WERI-Rb-1 (cell line): ENCODE results near the gene NEAT1.
A peak's percentile ranks its signal among the peaks of the same experiment; 100 is the strongest.

ENCODE experiments used
- DNase-seq: peaks from one replicate; pipeline ENCODE4 v3.0.0-alpha.2; 2020
- H3K27ac ChIP-seq: fragments of 250-450 bp; sonication (Bioruptor Pico); 2 replicates; pipeline ENCODE4 v1.5.1; 2020; ENCODE audit warnings: mild to moderate bottlenecking, moderate library complexity
- H3K27me3 ChIP-seq: fragments of 250-450 bp; sonication (Bioruptor Pico); 2 replicates; pipeline ENCODE4 v1.5.1; 2021; ENCODE audit warnings: mild to moderate bottlenecking, low read depth, moderate library complexity; ENCODE audit not compliant: insufficient read depth, severe bottlenecking
- H3K36me3 ChIP-seq: fragments of 250-450 bp; sonication (Bioruptor Pico); 2 replicates; pipeline ENCODE4 v1.5.1; 2020; ENCODE audit warnings: mild to moderate bottlenecking, moderate library complexity
- H3K4me3 ChIP-seq: 2 replicates; pipeline ENCODE4 v1.5.1; 2011; ENCODE audit warnings: low read depth, mild to moderate bottlenecking, control low read depth, low read length
- H3K9me3 ChIP-seq: fragments of 250-450 bp; sonication (Bioruptor Pico); 2 replicates; pipeline ENCODE4 v1.5.1; 2021; ENCODE audit warnings: mild to moderate bottlenecking, moderate library complexity; ENCODE audit not compliant: severe bottlenecking
- CTCF ChIP-seq: IDR thresholded peaks from 2 replicates; pipeline ENCODE4 v1.5.1; 2011; ENCODE audit warnings: low read depth, mild to moderate bottlenecking, control low read depth, inconsistent platforms, low read length

The NEAT1 gene

GRCh38 chr11:65377777-65378176, 44.8 kb upstream of the NEAT1 start:
- no peak overlapping the region for H3K27ac ChIP-seq
- no peak overlapping the region for H3K4me3 ChIP-seq
- no peaks in the 10 kb centered on the region for H3K9me3 ChIP-seq
- no peaks in the 10 kb centered on the region for H3K27me3 ChIP-seq
- no peak for TF ChIP-seq CTCF
- H3K36me3 ChIP-seq, result no peaks in the 10 kb centered on the region
- no peak for DNase-seq

GRCh38 chr11:65378208-65378927, 44.2 kb upstream of the NEAT1 start:
- Histone ChIP-seq H3K27ac (no peak overlapping the region), H3K27me3 (no peaks in the 10 kb centered on the region), H3K36me3 (no peaks in the 10 kb centered on the region), H3K9me3 (no peaks in the 10 kb centered on the region), H3K4me3 (no peak overlapping the region)
- peak; percentile 57 for TF ChIP-seq CTCF
- DNase-seq, result peak; percentile 51

DNA sequence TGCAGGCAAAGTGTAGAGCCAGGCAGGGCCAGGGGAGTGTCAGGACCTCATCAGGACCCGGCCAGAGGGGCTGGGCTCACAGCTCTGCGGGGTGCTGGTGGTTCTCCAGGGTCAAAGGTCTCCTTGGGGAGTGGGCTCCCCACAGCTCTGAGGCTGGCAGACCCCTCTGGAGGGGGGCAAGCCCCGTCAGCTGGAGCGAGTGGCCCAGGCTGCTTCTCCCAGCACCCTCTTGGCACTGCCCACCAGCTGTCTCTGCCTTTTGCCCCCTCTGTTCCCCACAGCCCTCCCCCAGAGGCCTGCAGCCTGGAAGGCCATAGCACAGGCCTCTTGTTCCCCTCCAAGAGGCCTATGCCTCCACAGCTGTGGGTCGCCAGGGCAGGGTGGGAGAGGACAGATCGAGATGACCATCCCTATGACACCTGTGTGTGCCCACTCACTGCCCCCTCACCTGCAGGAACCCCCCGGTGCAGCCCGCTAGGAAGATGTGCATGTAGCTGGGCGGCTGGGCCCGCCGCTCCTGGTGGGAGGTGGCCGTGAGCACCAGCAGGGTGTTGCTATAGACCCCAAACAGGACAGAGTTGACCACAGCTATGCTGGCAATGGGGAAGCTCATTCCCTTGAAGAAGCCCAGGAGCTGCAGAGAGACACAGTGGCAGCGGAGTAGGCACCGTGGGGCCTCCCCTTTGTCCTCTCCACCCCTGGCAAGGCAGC, 43.5 kb upstream of the NEAT1 start:
- Histone ChIP-seq H3K36me3 (no peaks in the 10 kb centered on the region), H3K27ac (no peak overlapping the region), H3K27me3 (no peaks in the 10 kb centered on the region), H3K9me3 (no peaks in the 10 kb centered on the region), H3K4me3 (no peak overlapping the region)
- no peak for DNase-seq
- TF ChIP-seq CTCF, result no peak

DNA sequence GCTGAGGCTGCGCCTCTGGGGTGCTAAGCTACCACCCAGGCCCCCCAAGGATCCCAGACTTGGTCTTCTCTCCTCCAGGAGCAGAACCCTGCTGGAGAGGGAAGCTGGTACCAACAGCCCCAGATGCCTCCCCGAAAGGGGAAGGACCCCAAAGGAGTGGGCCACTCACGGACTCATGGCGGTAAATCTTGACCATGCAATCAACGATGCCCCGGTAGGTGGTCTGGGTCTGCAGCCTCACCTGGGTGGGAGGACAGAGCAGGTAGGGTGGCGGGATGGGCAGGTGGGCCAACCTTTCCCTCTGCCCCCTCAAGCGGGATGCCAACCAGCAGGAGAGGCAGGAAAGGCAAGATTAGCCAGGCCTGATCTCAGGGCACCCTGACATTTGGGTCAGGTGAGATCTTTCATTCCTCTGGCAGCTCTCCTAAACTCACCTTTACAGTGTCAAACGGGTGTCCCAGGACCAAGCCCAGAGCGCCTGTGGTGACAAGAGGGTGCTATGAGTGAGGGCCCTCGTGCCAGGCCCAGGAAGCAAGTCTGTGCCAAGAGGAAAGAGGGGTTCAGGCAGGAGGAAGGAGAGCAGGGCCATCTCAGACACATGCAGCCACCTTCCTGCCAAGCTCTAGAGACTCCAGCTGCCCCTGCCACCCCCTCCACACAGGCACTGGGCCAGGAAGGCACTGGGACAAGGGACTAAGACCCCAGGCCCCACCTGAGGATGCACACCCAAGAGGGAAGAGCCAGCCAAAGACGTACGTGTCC, 42.7 kb upstream of the NEAT1 start:
- H3K36me3 ChIP-seq, result no peaks in the 10 kb centered on the region
- no peak for DNase-seq
- TF ChIP-seq CTCF, result no peak
- no peaks in the 10 kb centered on the region for H3K9me3 ChIP-seq
- no peak overlapping the region for H3K4me3 ChIP-seq
- H3K27ac ChIP-seq, result no peak overlapping the region
- H3K27me3 ChIP-seq, result no peaks in the 10 kb centered on the region

DNA sequence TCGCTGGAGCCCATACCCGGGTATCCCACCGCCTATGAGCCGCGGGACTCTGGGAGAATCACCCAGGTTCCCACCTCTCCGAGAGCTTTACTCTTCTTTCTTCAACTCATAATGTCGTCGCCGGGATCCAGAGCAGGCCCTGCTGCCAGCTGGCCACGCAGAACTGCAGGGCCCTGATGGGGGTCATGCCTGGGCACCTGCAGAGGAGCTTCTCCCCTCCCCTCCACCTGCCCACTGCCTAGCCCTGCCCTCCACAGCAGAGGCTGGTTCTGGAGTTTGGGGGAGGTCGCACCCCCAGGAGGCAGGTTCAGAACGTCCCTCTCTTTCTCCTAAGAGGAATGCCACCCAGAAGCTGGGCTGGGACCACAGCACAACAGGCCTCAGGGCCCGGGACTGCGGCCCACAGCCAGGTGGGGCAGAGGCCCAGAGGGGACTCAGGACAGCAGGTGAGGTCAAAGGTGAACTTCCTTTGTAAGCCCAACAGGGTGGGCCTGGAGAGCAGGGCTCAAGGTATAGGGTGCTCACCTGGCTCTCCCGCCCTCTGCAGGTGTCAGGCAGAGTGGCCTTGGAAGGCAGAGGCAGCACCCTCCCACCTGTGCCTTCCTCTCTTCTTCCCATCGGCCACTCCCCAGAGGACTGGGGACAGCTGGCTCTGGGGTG, 42.0 kb upstream of the NEAT1 start:
- no peaks in the 10 kb centered on the region for H3K27me3 ChIP-seq
- H3K4me3 ChIP-seq, result no peak overlapping the region
- H3K9me3 ChIP-seq, result no peaks in the 10 kb centered on the region
- no peak for DNase-seq
- TF ChIP-seq CTCF, result 0 out of 2 replicates have a peak, but pooled peaks have one; percentile 11
- H3K27ac ChIP-seq, result no peak overlapping the region
- H3K36me3 ChIP-seq, result no peaks in the 10 kb centered on the region
